ENCODE measurements around the gene PGAP3.

The PGAP3 gene

GRCh38 chr17:39697961-39698360 lies 10.1 kb upstream of the PGAP3 start:
- DNase-seq (ENCODE audit: low read depth in 1 of 2, low spot score in 1 of 2): no peak

- DNase-seq (ENCODE audit: low read depth in 1 of 2, low spot score in 1 of 2): no peak
These were observed 8.9 kb upstream of the PGAP3 start for GRCh38 chr17:39696731-39697130.

- no peak for DNase-seq (ENCODE audit: low read depth in 1 of 2, low spot score in 1 of 2)
These were observed 7.2 kb upstream of the PGAP3 start for GRCh38 chr17:39695089-39695474.

DNA sequence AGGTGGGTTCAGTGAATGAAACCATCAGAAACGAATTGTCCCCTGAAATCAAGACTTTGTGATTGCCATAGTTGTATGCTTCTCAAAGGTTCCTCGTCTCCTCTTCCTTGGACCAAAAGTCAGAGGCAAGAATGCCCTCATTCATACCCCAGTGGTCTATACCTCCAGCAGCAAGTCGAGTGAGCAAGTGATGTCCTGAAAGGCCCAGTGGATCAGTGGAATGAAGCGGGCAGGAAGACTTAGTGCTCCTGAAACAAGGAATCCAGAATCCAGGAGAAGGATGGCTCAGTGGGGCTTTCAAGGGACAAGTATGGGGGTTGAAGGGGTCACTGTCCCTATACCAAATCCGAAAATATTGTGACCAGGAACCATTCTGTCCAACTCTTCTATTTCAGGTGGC lies 6.7 kb upstream of the PGAP3 start:
- no peak for DNase-seq (ENCODE audit: low read depth in 1 of 2, low spot score in 1 of 2)

DNA sequence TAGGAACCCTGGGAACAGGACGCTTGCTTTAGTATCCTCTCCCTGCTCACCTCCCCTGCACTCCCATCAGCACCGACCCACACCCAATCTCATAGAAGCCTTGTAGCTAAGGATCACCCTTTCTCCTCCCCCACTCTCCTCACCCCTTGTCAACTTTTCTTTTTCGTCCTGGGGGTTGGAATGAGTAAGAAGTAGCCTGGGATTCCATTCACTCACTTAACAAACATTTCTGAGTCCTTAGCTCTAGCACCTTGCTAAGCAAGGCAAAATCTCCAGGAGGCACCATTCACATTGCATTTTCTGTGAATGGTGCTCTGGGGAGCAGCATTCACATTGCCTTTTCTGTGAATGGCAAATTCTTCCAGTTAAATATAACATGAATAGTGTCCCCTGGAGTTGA lies 1.1 kb upstream of the PGAP3 start:
- no peak for DNase-seq (ENCODE audit: low read depth in 1 of 2, low spot score in 1 of 2)

DNA sequence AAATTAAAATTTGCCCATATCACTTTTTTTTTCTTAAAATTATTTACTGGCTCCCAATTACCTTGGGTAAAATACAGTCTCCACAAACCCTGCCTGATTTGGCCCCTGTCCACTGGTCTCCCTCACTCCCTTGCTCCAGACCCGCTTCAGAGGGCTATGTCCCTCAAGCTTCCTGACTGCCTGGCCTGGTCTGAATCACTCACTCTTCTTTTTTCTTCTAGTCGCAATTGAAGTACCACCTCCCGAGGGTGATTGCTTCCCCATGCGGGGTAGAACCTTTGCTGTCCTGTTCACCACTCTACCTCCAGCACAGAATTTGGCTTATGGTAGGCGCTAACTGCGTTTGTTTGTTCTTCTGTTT lies 598 bp upstream of the PGAP3 start:
- no peak for DNase-seq (ENCODE audit: low read depth in 1 of 2, low spot score in 1 of 2)

DNA sequence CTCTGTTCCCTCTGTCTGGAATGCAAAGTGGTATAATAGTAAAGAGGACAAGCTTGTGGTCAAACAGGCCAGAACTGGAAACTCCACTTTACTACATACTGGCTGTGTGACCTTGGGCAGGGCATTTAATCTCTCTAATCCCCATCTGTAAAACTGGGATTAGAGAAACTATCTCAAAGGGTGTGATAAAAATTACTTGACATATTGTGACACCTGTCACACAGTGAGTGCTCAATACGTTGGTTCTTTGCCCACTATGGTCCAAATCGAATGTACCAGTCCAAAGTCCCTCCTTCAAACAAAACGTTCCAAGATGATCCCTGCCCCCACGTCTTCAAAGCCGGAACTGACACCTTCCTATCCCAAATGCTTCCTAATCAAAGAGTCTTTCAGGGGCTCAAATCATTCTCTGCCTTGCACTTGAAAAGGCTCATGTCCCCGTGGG lies 734 bp downstream of the PGAP3 start:
- no peak for DNase-seq (ENCODE audit: low read depth in 1 of 2, low spot score in 1 of 2)

DNA sequence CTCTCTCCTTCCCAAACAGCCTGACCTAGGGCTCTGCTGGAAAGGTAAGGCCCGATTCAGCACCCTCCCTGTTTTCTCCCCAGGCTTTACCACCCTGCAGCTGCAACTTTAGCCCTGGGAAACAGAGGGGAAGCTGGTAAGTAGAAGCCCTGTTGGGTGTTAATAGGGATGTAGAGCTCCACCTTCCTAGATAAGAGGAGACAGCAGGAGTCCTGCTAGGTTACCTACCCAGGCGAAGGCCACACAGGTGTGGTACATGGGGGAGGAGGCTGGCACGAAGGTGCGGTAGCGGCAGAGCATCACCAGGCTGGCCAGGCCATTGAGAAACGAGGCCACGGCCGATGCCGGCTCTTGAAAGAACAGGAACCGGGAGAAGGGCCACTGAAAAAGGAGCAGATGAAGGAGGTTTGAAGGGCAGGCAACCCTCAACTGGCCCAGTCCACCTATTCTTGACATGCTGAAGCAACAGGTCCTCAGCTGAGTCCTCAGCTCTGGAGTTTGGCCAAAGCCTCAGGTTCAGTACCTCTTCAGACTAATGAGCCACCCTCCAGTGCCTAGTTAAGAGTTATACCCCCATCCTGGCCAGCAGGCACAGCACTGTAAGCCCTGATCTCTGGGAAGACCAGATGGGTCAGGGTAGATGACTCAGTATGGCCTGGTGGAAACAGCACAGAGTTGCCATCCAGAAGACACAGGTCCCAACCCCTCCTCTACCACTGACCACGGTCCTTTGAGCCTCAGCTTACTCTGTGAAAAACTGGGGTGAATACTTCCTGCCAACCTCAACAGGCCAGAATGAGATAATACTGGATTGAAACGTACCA lies 3.3 kb downstream of the PGAP3 start:
- no peak for DNase-seq (ENCODE audit: low read depth in 1 of 2, low spot score in 1 of 2)

- no peak for DNase-seq (ENCODE audit: low read depth in 1 of 2, low spot score in 1 of 2)
These were observed 4.4 kb downstream of the PGAP3 start for GRCh38 chr17:39683295-39683939.

- no peak for DNase-seq (ENCODE audit: low read depth in 1 of 2, low spot score in 1 of 2)
These were observed 8.2 kb downstream of the PGAP3 start for GRCh38 chr17:39679521-39680192.

DNA sequence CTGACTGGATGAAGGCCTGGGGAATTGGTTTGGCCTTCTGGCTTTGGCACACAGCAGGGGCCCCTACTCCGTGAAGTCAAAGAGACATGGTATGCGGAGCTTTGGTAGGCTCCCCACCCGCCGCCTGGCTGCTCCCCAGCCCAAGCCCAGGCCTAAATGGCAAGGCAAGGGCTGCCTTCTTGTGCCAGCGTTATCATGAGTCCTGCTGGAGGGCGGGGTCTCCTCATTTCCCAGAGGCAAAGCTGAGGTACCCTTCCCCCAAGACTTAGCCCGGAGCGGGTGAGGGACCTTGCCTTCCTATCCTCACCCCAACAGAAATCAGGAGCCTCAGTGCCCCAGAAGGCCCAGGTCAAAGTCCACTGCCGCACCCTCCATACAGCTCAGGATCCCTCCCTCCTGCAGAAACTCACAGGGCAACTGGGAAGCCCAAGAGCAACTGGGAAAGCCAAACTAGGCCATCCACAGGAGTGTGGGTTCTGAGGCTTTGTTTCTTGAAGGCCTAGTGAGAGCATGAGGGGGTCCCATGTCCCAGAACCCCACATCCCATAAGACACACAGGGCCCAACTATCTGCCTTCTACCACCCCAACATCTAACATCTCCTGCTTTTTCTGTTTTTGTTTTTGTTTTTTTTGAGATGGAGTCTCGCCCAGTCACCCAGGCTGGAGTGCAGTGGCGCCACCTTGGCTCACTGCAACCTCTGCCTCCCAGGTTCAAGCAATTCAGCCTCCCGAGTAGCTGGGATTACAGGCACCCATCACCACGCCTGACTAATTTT lies 9.3 kb downstream of the PGAP3 start:
- no peak for DNase-seq (ENCODE audit: low read depth in 1 of 2, low spot score in 1 of 2)

DNA sequence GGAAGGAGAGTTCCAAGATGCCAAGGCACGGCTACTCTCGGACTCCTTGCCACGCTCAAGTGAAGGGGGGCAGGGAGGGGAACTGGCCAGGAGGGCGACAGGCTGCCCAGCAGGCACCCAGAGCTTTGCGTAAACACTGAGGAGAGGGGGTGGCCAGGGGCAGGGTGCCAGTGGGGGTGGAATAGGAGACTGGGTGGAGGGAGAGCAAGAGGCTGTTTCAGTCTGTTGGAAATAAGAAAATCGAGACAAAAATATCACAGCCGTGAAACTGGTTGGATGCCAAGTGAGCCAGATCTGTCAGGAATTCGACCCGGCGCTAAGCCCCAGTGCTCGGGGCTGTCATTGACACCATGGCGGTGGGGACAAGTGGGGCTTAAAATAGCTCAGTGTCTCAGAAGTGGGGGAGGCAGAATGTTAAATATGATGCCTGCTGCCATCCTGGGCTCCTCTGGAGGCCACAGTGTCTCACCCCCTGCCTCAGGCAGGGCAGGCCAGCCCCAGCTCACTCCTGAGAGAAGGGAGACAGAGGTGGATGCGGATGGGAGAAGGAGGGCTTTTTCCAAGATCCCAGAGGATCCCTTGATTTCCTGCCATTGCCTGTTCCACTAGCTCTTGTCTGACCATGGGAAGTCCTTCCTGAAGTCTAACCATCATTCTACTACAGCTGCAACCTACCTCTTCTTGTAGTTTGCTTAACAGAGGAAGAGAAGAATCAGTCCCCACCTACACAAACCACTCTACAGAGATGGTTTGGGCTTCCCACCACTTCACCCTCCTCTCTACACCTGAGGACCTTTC lies 10.1 kb downstream of the PGAP3 start:
- DNase-seq (ENCODE audit: low read depth in 1 of 2, low spot score in 1 of 2): no peak

DNA sequence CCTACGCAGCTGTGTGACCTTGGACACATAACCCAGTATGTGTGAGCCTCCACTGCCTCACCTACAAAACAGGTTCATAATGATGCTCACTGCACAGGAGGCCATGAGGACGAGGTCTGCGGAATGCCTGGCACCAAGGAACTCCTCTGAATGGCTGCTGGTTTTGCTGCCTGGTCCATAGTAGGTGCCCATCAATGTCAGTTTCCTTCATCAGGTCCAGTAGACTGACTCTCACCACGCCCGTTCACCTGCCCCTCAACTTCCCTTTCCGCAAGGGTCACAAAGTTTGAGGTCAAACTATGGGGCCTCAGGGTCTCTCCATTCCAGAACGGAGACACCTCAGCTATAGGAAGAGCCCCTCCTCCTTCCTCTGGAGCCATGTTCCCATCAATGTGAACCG lies 10.8 kb downstream of the PGAP3 start:
- no peak for DNase-seq (ENCODE audit: low read depth in 1 of 2, low spot score in 1 of 2)

GRCh38 chr17:39676198-39676819 lies 11.5 kb downstream of the PGAP3 start:
- DNase-seq (ENCODE audit: low read depth in 1 of 2, low spot score in 1 of 2): no peak

- no peak for DNase-seq (ENCODE audit: low read depth in 1 of 2, low spot score in 1 of 2)
These were observed 12.3 kb downstream of the PGAP3 start for GRCh38 chr17:39675390-39676082.

GRCh38 chr17:39674702-39675389 lies 13.0 kb downstream of the PGAP3 start:
- DNase-seq (ENCODE audit: low read depth in 1 of 2, low spot score in 1 of 2): no peak

DNA sequence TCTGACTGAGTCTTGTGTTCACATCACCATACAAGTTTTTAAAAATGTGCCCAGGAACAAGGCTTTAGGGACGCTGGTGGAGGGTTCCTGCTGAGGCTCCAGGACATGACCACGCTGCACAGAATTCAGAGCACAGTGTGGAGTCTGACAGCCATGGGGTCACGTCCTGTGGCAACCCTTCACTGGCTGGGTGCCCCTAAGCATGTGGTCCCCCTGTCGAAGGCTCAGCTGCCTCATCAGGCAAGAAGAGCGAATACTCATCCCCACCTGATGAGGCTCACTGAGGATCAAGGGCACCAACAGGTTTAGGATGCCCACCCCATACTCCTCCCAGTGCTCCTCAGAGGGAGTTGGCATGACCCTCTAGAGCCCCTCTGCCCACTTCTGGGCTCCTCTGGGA lies 13.7 kb downstream of the PGAP3 start:
- DNase-seq (ENCODE audit: low read depth in 1 of 2, low spot score in 1 of 2): no peak

DNA sequence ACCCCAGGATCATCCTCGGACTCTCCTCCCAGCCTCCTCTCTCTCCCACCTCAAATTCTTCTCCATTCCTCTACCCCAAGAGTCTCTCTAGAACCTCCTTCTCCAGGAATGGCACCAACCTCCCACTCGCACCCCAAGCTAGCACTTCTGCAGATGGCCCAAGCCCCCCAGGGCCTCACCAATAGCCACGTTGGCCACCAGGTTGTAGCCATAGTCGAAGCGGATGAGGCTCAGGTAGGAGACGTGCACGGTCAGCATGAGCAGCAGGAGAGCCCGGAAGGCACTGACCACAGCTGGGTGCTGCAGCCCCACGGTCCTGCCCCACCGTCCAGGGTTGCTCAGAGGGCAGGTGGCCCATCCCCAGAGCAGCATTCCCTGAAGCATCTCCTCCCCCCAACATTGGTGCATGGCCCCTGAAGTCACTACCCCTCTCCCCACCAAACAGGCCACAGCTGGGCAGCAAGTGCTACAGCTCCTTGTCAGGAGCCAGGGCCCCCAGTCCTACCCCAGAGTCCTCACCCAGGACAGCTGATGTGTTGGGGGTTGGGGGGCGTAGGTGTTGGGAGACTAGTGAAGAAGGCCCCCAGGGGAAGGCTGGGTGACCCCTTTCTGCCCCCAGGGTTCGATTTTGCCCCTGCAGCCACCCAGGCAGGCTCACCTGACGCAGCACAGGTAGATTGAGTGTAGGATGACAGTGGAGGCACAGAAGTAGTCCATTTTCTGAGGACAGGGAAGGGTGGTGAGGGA lies 14.3 kb downstream of the PGAP3 start:
- no peak for DNase-seq (ENCODE audit: low read depth in 1 of 2, low spot score in 1 of 2)

Data from stimulated activated CD4-positive, alpha-beta T cell treated with anti-CD3 and anti-CD28 coated beads, Interleukin-15, amount 100 ng/mL, for 1 hour (primary cell).